IPS-18c (cell line): Measurements from ENCODE around the gene TPD52L1.
"Not testable (repeated sequence)": the region's sequence is repeated elsewhere in the genome, so short reads cannot be mapped to it uniquely, and the experiment has no call there.

Experiments
- H3K4me3 ChIP-seq: 2 replicates; pipeline ENCODE4 v1.7.0; 2013; ENCODE audit warnings: low read depth, mild to moderate bottlenecking, low read length, moderate library complexity; ENCODE audit not compliant: insufficient read depth
- H3K9me3 ChIP-seq: one replicate; pipeline ENCODE4 v1.6.1; 2013; ENCODE audit warnings: mild to moderate bottlenecking, low read length, moderate library complexity; ENCODE audit not compliant: control insufficient read depth, insufficient read depth

Gene TPD52L1

DNA sequence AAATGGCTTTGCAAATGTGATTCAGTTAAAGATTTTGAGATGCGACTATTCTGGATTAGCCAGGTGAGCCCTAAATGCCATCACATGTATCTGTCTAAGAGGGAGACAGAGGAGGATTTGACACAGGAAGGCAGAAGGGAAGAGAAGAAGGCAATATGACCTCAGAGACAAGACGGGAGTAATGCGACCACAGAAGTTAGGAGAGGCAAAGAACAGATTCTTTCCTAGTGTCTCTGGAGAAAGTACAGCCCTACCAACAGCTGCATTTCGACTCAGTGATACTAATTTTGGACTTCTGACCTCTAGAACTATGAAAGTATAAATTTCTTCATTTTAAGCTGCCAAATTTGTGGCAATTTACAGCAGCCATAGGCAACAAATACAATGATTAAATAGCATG lies 24.2 kb upstream of the TPD52L1 start:
- Histone ChIP-seq H3K4me3 (no peak overlapping the region), H3K9me3 (peaks cover 5% of the 10 kb centered on the region)

- Histone ChIP-seq H3K4me3 (no peak overlapping the region), H3K9me3 (no peaks in the 10 kb centered on the region)
These were observed 21.5 kb upstream of the TPD52L1 start for GRCh38 chr6:125132058-125132457.

DNA sequence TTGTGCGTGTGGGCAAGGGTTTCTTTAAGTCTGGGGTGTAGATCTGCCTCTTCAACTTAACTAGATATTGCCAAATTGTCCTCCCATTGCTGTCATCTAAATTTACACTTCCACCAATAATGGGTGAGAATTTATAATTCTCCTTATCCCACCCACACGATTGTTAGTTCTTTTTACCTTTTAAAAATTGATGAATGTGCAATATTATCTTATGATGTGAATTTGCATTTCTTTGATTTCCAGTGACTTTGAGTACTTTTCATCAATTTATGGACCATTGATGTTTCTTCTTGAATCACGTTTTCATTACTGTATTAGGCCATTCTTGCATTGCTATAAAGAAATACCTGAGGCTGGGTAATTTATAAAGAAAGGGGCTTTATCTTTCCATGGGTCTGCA lies 17.2 kb upstream of the TPD52L1 start:
- Histone ChIP-seq H3K9me3 (no peaks in the 10 kb centered on the region), H3K4me3 (no peak overlapping the region)

- no peak overlapping the region for H3K4me3 ChIP-seq
- H3K9me3 ChIP-seq = no peaks in the 10 kb centered on the region
These were observed 15.5 kb upstream of the TPD52L1 start for GRCh38 chr6:125138083-125138482.

DNA sequence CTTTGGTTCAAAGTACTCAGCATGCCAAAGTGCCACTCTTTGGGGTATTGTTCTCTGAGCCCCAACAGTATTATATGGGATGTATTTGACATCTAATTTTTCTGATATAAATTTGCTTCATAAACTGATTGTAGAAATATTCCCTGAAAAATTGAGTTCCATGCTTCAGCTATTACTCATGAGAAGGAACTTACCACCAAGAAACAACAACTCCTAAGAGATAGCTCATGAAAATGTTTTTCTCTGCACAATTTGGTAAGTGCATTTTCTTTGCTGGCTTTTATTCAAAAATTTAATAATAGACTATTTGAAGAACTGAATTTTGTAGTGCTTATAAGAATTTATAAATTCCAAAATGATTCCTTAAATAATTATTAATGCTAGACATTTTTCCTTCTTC lies 12.8 kb upstream of the TPD52L1 start:
- H3K9me3 ChIP-seq = no peaks in the 10 kb centered on the region
- H3K4me3 ChIP-seq = no peak overlapping the region

DNA sequence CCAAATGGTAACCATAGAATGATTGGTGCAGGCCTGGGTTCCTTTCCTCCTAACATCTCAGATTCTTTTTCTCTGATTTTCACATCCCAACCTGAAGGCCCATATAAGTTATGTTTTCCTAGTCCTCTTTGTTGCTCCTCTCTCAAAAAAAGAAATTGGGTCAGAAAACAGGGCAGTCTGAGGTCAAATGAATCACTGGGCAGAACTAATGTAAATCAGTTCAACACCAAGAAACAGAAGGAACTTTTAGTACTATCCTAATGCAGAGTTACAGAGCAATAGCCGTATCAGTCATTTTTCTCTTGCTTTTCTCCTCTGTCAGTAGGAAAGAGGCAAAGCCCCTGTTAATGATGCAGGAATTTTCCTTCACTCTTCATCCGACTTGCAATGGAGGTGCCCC lies 11.0 kb upstream of the TPD52L1 start:
- Histone ChIP-seq H3K4me3 (no peak overlapping the region), H3K9me3 (no peaks in the 10 kb centered on the region)

- Histone ChIP-seq H3K9me3 (no peaks in the 10 kb centered on the region), H3K4me3 (no peak overlapping the region)
These were observed 8.8 kb upstream of the TPD52L1 start for GRCh38 chr6:125144822-125145221.

DNA sequence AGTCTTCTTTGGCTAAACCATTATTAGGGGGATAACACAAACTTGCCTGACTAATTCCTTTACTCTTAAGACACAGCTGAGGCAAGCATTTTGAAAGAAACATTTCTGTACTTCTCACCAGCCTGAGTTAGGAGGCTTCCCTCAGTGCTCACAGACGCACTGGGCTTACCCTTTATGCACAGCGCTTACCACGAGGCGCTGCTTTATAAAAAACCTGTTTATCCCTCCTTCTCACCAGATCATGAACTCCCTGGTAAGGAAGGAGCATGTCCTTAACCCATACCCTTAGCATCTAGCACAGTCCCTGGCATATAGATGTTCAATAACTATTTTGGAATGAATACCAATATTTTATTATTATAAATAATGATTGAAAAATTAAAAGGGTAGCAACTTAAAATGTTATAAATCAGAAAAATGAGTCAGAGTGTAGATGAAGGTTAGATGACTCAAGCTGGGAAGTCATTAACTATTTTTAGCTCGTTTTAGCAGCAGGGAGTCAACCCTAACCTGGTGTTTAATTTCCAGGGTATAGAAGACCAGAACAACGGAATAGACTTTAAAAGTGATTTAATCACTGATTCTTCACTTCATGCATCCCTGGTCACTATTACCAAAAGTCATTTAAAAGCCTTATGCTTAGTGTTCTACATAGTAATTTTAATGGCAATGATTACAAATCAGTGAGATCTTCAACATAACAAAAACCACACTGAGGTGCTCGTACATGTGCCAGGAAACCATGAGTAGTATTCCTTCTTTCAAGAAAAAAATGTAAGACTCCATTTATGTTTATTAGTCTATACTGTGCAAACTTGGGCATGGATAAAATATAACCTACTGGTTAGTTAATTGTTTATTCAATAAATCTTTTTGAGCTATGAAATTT lies 4.1 kb upstream of the TPD52L1 start:
- Histone ChIP-seq H3K9me3 (no peaks in the 10 kb centered on the region), H3K4me3 (no peak overlapping the region)

GRCh38 chr6:125151700-125152099 lies 1.9 kb upstream of the TPD52L1 start:
- no peak overlapping the region for H3K4me3 ChIP-seq
- no peaks in the 10 kb centered on the region for H3K9me3 ChIP-seq

DNA sequence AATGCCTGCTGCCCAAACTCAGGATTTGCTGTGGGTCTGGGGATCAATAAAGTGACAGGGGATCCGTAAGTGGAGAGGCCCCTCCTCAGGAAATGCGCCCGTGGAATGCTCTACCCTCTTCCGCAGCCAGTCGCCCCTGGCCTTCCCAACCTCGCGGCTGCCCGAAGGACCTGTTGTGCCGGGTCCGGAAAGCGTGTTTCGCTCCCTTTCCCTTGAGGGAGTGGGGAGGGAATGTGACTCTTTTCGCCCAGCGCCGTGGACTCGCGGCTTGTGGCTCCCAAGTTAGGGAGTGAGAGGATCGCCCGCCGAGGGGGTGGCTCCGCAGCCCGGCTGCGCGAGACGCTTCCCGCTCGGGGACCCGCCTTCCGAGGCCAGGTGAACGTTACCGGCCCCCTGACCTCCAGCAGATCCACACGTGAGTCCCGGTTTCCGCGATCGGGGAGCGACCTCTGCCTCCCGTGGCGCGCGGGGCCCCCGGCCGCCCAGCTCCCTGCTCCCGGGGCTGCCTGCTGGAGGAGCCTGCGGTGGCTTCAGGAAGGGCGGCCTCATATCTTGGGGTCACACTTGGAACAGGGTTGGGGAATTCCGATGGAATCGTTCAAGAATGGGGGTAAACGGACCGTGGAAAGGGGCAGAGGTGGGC lies 666 bp downstream of the TPD52L1 start:
- H3K9me3 ChIP-seq = no peaks in the 10 kb centered on the region
- H3K4me3 ChIP-seq = peak overlapping the region; percentile 68

DNA sequence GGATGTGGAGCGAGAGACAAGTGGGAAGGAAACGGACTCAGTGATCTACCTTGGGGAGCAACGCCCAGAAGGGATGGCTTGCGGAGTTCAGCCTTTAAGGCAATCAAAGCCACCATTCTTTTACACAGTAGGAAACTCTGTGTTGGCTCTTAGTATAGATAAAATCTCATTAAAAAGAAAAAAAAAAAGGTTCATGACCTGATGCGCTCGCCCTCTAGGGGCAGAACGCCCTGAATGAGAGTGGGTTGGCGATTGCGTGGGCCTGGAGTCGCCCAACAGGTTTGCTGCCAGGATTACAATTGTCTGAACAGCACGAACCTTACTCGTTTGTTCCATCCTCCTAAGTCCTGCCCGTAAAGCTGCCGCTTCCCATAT lies 1.2 kb downstream of the TPD52L1 start:
- Histone ChIP-seq H3K9me3 (no peaks in the 10 kb centered on the region), H3K4me3 (peak overlapping the region; percentile 68; the same call in 1 of the 2 replicates)

DNA sequence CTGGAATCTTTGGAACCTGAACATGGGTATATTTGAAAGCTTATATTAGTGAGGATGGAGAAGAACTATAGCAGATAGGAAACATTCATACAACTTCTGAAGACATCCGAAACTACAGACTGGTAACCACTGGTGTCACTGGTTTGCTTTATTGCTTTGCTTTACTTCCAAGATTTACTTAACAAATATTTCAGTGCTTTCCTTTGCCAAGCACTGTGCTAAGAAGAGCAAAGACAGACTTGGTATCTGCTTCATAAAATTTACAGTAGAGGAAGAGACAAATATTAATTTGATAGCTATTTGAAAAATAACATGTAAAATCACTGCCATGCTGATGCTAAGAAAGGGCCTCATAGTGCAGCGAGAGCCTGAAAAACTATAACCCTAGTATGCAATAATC lies 1.8 kb downstream of the TPD52L1 start:
- H3K9me3 ChIP-seq = no peaks in the 10 kb centered on the region
- no peak overlapping the region for H3K4me3 ChIP-seq

GRCh38 chr6:125156496-125156895 lies 2.9 kb downstream of the TPD52L1 start:
- H3K4me3 ChIP-seq = no peak overlapping the region
- no peaks in the 10 kb centered on the region for H3K9me3 ChIP-seq

DNA sequence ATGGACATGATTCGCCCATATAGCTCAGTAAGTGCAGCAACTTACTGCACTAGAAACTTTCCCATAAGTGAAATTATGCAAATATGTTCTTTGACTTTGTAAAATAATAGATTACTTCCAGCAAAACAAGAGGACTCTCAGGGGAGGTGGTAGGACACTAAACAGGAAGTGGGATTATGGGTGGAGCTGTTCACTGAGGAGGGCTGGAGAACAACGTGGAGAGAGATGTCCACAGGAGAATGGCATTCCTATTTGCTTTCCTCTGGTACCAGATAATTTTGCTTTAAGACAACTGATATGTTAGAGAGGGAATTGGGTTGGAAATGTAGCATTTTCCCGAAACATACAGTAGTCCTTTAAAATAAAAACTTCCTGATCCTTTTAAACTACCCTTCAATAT lies 3.7 kb downstream of the TPD52L1 start:
- Histone ChIP-seq H3K9me3 (no peaks in the 10 kb centered on the region), H3K4me3 (no peak overlapping the region)

GRCh38 chr6:125157725-125158124 lies 4.2 kb downstream of the TPD52L1 start:
- no peak overlapping the region for H3K4me3 ChIP-seq
- no peaks in the 10 kb centered on the region for H3K9me3 ChIP-seq

GRCh38 chr6:125163339-125163738 lies 9.8 kb downstream of the TPD52L1 start:
- H3K9me3 ChIP-seq, H3K4me3 ChIP-seq: not testable (repeated sequence)

- no peak overlapping the region for H3K4me3 ChIP-seq
- no peaks in the 10 kb centered on the region for H3K9me3 ChIP-seq
These were observed 10.2 kb downstream of the TPD52L1 start for GRCh38 chr6:125163811-125164210.

DNA sequence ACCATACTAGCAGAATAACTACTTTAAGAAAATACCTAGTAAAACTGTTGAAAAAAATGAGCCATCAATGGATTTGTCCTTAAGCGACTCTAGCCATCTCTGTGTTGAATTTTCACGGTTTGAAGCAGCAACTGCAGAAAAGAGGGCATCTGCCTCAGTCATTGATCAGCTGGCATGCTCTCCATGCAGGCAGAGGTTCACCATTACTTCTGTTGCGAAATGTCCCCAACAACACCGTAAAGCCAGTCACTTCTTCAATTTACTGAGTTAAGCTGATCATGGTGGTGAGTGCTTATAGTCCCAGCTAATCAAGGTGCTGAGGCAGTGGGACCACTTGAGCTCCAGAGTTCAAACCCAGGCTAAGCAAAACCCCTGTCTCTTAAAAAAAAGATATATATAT lies 11.1 kb downstream of the TPD52L1 start:
- Histone ChIP-seq H3K9me3 (no peaks in the 10 kb centered on the region), H3K4me3 (no peak overlapping the region)
